BE2C (cell line): ENCODE measurements around the gene SLC25A44.

Experiments
- DNase-seq: peaks from one replicate; pipeline ENCODE4 v3.0.0-alpha.2; 2020
- H3K27me3 ChIP-seq: fragments of 250-450 bp; sonication (Bioruptor Pico); 2 replicates; pipeline ENCODE4 v1.5.1; 2020; ENCODE audit warnings: mild to moderate bottlenecking
- H3K36me3 ChIP-seq: fragments of 250-450 bp; sonication (Bioruptor Pico); 2 replicates; pipeline ENCODE4 v1.5.1; 2020; ENCODE audit warnings: mild to moderate bottlenecking
- H3K4me1 ChIP-seq: fragments of 250-450 bp; sonication (Bioruptor Pico); 2 replicates; pipeline ENCODE4 v1.5.1; 2020
- H3K4me3 ChIP-seq: 2 replicates; pipeline ENCODE4 v1.5.1; 2011; ENCODE audit warnings: low read depth, low read length
- H3K9me3 ChIP-seq: fragments of 250-450 bp; sonication (Bioruptor Pico); 2 replicates; pipeline ENCODE4 v1.5.1; 2020
- CTCF ChIP-seq: IDR thresholded peaks from 2 replicates; pipeline ENCODE4 v1.5.1; 2012; ENCODE audit warnings: mild to moderate bottlenecking, low read depth, low read length

SLC25A44 gene

GRCh38 chr1:156228501-156228900, 34.6 kb downstream of the SLC25A44 start:
- Histone ChIP-seq H3K4me3 (no peak overlapping the region), H3K4me1 (peaks cover 6% of the 10 kb centered on the region; the same call in 1 of the 2 replicates), H3K27me3 (no peaks in the 10 kb centered on the region), H3K36me3 (peaks cover 4% of the 10 kb centered on the region), H3K9me3 (no peaks in the 10 kb centered on the region)
- no peak for TF ChIP-seq CTCF
- DNase-seq = no peak

GRCh38 chr1:156229809-156230472, 36.0 kb downstream of the SLC25A44 start:
- peaks cover 6% of the 10 kb centered on the region; the same call in 1 of the 2 replicates for H3K4me1 ChIP-seq
- no peaks in the 10 kb centered on the region for H3K9me3 ChIP-seq
- no peaks in the 10 kb centered on the region for H3K27me3 ChIP-seq
- no peak for TF ChIP-seq CTCF
- no peak for DNase-seq
- H3K36me3 ChIP-seq = peaks cover 4% of the 10 kb centered on the region; the same call in 1 of the 2 replicates
- H3K4me3 ChIP-seq = no peak overlapping the region

- H3K27me3 ChIP-seq = no peaks in the 10 kb centered on the region
- H3K36me3 ChIP-seq = peaks cover 4% of the 10 kb centered on the region; the same call in 1 of the 2 replicates
- H3K9me3 ChIP-seq = no peaks in the 10 kb centered on the region
- no peak for DNase-seq
- no peak overlapping the region for H3K4me3 ChIP-seq
- no peak for TF ChIP-seq CTCF
- peaks cover 6% of the 10 kb centered on the region; the same call in 1 of the 2 replicates for H3K4me1 ChIP-seq
Observed at GRCh38 chr1:156230473-156230837, 36.6 kb downstream of the SLC25A44 start.

GRCh38 chr1:156232201-156232894, 38.4 kb downstream of the SLC25A44 start:
- TF ChIP-seq CTCF = no peak

GRCh38 chr1:156233426-156234127, 39.7 kb downstream of the SLC25A44 start:
- Histone ChIP-seq H3K27me3 (no peaks in the 10 kb centered on the region), H3K4me3 (no peak overlapping the region), H3K36me3 (peaks cover 23% of the 10 kb centered on the region), H3K4me1 (peaks cover 6% of the 10 kb centered on the region; the same call in 1 of the 2 replicates), H3K9me3 (no peaks in the 10 kb centered on the region)
- DNase-seq = no peak
- no peak for TF ChIP-seq CTCF

More at GRCh38 chr1:156232201-156232894, 38.4 kb downstream of the SLC25A44 start:
- Histone ChIP-seq H3K9me3 (no peaks in the 10 kb centered on the region), H3K36me3 (peaks cover 20% of the 10 kb centered on the region), H3K4me1 (peaks cover 6% of the 10 kb centered on the region; the same call in 1 of the 2 replicates), H3K4me3 (no peak overlapping the region), H3K27me3 (no peaks in the 10 kb centered on the region)
- peak; percentile 55 for DNase-seq
